Activated naive CD4-positive, alpha-beta T cell treated with anti-CD3 and anti-CD28 coated beads, Interleukin-2, amount 50 U/mL, for 72 hours (primary cell): ENCODE measurements around the gene AVP. TPM values are rescaled to one million over a fixed set of nuclear protein-coding genes. Genes with fewer than 3 reads are reported as not detected.

Experiments used
- ATAC-seq, 2 donors: fragments of 150-1000 bp; cut with Tn5 transposase; 2 replicates each; pipeline ENCODE4 v1.10.0; 2021; ENCODE audit warnings: mild to moderate bottlenecking in 2 of 2, moderate library complexity in 2 of 2
- DNase-seq, 2 donors: peaks; one replicate each; pipeline ENCODE4 v3.0.0; 2021 to 2022; ENCODE audit warnings: low spot score in 2 of 2
- H3K27ac Mint-ChIP-seq, 2 donors: one replicate each; pipeline ENCODE4 v1.8.0; 2022; ENCODE audit warnings: mild to moderate bottlenecking in 2 of 2, mixed read lengths in 2 of 2
- H3K36me3 Mint-ChIP-seq, 2 donors: one replicate each; pipeline ENCODE4 v1.8.0; 2022; ENCODE audit warnings: mixed read lengths in 2 of 2
- H3K9me3 Mint-ChIP-seq, 2 donors: one replicate each; pipeline ENCODE4 v1.8.0; 2022; ENCODE audit warnings: mixed read lengths in 2 of 2
- total RNA-seq, 2 donors: library from RNA; stranded (reverse); gene quantifications; one replicate each; pipeline ENCODE4 v1.2.3, GENCODE V29; 2022

Gene AVP
- total RNA-seq, 2 donors from 2014 or later: 0.45 TPM; not detected in 1

DNA sequence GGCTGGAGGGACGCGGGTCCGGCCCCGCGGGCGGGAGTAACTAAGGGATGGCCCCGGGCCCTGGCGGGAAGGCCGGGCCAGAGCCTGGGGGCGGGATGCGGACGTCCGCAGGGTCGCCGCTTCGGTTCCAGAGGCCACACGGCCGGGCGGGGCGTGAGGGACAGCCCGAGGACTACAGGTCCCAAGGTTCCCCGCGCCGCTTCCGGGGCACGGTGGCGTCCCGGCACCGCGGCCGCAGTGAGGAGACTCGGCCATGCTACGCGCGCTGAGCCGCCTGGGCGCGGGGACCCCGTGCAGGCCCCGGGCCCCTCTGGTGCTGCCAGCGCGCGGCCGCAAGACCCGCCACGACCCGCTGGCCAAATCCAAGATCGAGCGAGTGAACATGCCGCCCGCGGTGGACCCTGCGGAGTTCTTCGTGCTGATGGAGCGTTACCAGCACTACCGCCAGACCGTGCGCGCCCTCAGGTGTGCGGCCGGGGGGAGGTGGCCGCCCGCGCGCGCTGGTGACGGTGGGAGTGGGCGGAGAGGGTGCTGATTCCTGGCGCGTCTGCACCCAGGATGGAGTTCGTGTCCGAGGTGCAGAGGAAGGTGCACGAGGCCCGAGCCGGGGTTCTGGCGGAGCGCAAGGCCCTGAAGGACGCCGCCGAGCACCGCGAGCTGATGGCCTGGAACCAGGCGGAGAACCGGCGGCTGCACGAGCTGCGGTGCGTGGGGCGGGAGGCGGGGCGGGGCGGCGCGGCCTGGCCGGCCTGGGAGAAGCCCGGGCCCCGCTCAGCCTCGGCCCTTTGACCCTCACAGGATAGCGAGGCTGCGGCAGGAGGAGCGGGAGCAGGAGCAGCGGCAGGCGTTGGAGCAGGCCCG is 38.5 kb downstream of the AVP start, which contains the start of gene MRPS26:
MRPS26 (plus strand) TSS at position 237 of the 861 bp plus-strand sequence; CDS start at position 254, 17 bp downstream.
- Mint-ChIP-seq H3K27ac (peak within 1 kb of the TSS; percentile 89 to 90), H3K36me3 (peaks cover 22 to 23% of the 10 kb centered on the region in 2 donors), H3K9me3 (no peaks in the 10 kb centered on the region)
- ATAC-seq (peak; percentile 91 to 93), DNase-seq (peak; percentile 82 to 89)

DNA sequence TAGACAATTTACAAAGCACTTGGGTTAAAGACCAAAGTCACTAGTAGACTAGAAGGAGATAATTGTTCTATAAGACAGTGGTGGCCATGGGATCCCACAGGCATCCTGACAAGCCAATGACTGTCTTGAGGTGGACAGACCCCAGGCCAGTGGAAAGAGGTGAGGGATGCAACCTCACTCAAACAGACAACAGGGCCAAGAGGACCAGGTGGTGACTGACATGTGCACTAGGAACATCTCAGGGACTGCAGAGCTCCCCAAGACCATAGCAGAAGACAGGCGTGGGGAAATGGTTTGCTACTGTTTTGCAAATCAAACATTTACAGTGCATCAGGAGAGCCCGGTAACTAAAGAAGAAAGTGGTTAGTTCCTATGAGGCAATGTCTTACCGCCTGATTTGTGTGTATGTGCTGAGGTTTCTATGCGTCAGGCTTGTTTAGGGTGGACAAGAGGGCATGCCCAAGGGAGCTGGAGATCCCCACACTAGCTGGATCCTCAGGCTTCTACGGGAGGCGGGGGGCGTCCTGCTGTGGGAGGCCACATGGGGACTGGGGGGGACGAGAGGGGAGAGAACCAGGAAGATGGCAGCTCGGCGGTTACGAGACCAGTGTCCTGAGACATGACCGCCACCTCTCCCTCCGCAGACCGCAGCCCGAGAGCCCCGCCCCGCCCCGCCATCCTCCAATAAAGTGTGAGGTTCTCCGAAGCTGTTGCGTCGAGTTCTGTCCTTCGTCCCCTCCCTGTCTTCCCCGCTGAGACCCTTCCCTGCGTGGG is 39.3 kb downstream of the AVP start:
- Mint-ChIP-seq H3K36me3 (peaks cover 22 to 23% of the 10 kb centered on the region in 2 donors), H3K9me3 (no peaks in the 10 kb centered on the region), H3K27ac (peak overlapping the region; percentile 89 to 90)
- no peak for DNase-seq
- peak; percentile 48 to 64 for ATAC-seq

DNA sequence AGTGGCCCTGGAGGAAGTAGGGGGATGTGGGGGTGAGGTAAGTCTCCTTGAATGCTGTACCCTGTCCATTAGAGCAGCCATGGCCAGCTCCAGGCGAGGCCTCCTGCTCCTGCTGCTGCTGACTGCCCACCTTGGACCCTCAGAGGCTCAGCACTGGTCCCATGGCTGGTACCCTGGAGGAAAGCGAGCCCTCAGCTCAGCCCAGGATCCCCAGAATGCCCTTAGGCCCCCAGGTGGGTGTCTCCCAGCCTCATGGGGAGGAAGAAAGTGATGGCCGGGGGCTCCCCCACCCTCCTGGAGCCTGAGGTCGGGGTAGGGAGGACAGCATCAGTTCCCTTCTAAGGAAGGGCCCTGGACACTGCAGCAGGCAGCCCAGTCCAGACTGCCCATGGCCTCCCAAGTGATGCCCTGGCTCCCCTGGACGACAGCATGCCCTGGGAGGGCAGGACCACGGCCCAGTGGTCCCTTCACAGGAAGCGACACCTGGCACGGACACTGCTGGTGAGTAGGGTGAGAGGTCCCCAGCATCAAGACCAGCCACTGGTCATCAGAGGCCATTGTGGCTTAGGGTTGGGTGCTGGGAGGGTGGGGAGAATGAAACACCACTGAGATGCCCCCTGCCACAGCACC is 40.1 kb downstream of the AVP start:
- H3K36me3 Mint-ChIP-seq: peaks cover 15 to 17% of the 10 kb centered on the region in 2 donors

DNA sequence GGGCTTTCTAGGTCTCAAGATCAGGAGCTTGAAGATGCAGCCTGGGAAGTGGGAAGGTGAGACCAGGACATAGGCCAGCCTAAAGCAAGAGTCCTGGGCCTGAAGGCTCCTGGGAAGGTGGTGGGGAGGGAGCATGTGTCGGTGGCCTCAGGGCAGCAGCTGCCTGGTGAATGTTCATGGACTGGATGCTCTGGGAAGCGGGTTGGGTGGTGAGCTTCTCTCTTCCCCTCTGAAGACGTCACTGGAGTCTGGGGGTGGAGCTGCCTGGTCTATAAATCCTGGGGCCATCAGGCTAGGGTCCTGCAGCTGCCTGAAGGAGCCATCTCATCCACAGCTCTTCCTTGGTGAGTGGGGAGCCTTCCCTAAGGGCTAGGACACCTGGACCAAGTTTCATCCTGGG is 41.2 kb downstream of the AVP start, which contains the start of gene GNRH2:
GNRH2 (plus strand) TSS at position 301 of the 400 bp plus-strand sequence. CDS start 793 bp downstream, outside the sequence.
- H3K36me3 Mint-ChIP-seq: peaks cover 11 to 13% of the 10 kb centered on the region in 2 donors
- H3K9me3 Mint-ChIP-seq: no peaks in the 10 kb centered on the region
- no peak for DNase-seq
- H3K27ac Mint-ChIP-seq: peak within 1 kb of the TSS; percentile 7 to 38
- no peak for ATAC-seq

More for the DNA sequence above, 40.1 kb downstream of the AVP start:
- ATAC-seq: no peak
- H3K9me3 Mint-ChIP-seq: no peaks in the 10 kb centered on the region
- peak overlapping the region in 1 of 2 donors; percentile 89 for H3K27ac Mint-ChIP-seq
- no peak for DNase-seq

DNA sequence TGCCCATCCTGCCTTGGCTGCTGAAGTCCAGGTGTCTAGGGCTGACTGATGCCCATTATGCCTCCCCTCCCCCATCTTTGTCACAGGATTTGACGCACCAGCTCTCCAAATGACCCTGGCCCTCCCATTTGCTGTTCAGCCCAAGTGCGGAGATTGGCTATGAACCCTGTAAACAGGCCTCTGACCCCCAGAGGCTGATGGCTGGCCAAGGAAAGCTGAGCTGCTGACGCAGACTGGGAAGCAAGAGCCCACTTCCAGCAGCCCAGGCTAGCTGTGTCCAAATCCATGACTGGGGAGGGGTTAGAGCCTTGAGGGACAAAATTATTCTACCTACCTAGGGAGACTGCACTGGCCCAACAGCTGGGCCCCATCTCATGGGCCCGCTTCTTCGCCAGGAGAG is 41.9 kb downstream of the AVP start:
- Mint-ChIP-seq H3K36me3 (peaks cover 9 to 11% of the 10 kb centered on the region in 2 donors), H3K27ac (no peak overlapping the region), H3K9me3 (no peaks in the 10 kb centered on the region)
- no peak for ATAC-seq
- DNase-seq: no peak

DNA sequence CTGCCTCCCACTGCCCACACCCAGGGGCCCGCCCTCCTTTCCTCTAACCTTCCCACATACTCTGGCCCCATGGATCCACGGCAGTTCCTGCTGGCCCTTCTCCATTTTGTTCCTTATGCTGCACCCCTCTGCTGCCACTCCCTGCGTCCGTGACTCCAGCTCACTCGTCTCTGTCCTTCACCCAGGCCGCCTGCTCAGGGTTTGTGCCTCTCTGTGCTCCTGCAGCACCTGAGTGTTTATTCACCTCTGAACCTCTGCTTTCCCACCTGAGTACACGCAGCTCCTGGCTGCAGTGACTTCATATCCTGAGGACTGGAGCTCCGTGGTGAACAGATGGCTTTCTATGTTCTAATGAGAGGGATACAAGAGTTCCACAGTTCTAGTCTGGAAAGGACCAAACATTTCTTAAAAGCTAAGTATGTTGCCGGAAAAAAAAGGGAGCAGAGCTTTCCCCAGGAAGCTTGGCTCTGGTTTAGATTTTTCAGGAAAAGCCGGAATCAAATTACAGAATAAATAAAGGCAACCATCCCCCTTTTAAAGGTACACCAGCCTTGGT is 42.6 kb downstream of the AVP start:
- peaks cover 6 to 8% of the 10 kb centered on the region in 2 donors for H3K36me3 Mint-ChIP-seq
- peak overlapping the region; percentile 17 to 94 for H3K27ac Mint-ChIP-seq
- ATAC-seq: no peak
- H3K9me3 Mint-ChIP-seq: no peaks in the 10 kb centered on the region
- DNase-seq: no peak

DNA sequence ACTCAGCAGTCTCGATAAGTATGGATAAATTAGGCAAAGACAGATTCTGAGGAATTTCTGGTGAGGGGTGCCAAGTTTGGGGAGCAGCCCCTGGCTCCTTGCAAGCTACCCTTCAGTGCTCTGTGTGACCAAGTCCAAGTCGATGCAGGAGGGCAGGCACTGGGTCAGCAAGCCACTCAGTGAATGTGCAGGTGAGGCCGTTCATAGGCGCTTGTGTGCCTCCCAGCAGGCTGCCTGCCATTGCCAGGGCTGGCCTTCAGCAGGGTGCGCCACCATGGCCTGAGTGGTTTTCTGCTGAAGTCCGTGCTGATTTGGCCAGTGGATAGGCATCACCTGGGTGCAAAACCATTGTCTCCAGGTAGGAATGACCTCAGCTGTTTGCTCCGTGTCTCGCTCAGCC is 44.4 kb downstream of the AVP start:
- Mint-ChIP-seq H3K9me3 (no peaks in the 10 kb centered on the region), H3K27ac (peak overlapping the region; percentile 2 to 94), H3K36me3 (peaks cover 0 to 11% of the 10 kb centered on the region in 2 donors)
- ATAC-seq (no peak), DNase-seq (no peak)

DNA sequence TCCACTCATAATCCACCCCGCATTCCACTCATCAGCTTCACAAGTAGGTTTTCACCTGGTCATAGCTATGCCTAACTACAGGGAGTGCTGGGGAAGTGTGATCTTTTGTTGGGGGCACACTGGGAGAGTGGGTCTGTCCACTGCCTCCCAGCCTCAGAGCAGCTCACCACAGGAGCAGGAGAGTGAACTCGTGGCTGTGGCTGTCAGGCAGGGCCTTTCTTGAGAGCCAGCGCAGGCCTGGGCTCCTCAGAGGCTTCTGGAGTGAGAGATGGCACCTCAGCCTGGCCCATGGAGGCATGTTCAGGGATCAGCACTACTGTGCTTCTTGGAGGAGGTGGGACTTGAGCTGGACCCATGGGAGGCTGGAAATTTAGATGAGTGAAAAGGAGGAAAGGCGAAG is 45.1 kb downstream of the AVP start:
- DNase-seq (no peak), ATAC-seq (no peak)
- H3K36me3 Mint-ChIP-seq: peaks cover 0 to 14% of the 10 kb centered on the region in 2 donors
- no peaks in the 10 kb centered on the region for H3K9me3 Mint-ChIP-seq
- peak overlapping the region; percentile 61 to 94 for H3K27ac Mint-ChIP-seq

DNA sequence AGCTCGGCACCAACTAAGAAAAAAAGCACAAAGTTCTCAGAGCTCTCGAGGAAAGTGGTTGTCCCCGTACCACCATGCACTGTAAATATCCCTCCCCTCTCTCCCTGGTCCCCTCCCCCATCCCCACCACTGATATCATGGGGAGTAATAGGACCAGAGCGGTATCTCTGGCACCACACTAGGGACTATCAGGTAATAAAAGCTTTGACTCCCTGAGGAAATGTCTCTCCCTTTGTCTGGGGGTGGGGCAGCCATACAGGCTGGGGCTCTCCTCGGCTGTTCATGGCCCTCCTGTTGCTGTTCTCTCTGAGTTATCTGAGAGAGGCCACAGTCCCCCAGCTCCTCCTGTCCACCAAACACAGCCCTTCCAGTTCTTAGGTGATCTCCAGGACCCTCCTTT is 46.1 kb downstream of the AVP start:
- peak overlapping the region in 1 of 2 donors; percentile 61 for H3K27ac Mint-ChIP-seq
- peaks cover 0 to 14% of the 10 kb centered on the region in 2 donors for H3K36me3 Mint-ChIP-seq
- DNase-seq: no peak
- H3K9me3 Mint-ChIP-seq: no peaks in the 10 kb centered on the region
- ATAC-seq: no peak

DNA sequence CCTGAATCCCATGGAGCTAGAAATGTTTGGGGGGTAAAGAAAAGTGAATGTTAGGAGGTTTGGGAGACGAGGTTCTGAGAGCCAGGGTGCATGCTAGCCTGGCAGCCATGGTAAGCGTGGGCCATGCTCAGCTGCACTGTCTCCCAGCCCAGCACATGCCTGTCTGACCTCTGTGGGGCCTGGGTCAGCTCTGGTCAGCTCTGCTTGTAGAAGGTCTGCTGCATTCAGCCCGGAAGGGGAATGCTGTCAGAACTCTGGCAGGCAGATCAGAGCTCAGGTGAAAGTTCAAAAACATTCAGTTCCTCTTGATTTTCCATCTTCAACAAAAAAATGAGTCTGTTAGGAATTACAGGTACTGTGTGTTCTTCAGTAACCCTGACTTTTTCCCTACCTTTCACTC is 46.9 kb downstream of the AVP start:
- DNase-seq: no peak
- no peak for ATAC-seq
- peaks cover 0 to 14% of the 10 kb centered on the region in 2 donors for H3K36me3 Mint-ChIP-seq
- no peaks in the 10 kb centered on the region for H3K9me3 Mint-ChIP-seq
- peak overlapping the region in 1 of 2 donors; percentile 45 for H3K27ac Mint-ChIP-seq

DNA sequence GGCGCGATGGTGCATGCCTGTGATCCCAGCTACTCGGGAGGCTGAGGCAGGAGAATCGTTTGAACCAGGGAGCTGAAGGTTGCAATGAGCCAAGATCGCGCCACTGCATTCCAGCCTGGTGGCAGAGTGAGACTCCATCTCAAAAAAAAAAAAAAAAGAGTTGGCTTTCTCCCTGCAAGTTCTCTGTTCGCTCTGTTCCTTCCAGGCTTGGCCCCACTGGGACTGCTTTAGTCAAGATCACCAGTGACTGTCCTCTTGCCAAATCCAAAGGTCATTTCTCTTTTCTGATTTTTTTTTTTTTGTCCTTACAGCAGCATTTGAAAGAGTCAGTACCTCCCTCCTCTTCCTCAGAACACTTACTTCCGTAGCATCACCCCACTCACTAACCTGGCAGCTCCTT is 51.9 kb downstream of the AVP start:
- DNase-seq: no peak
- H3K27ac Mint-ChIP-seq: no peak overlapping the region
- no peak for ATAC-seq
- H3K36me3 Mint-ChIP-seq: peaks cover 5 to 19% of the 10 kb centered on the region in 2 donors
- no peaks in the 10 kb centered on the region for H3K9me3 Mint-ChIP-seq

Other genes starting within 250 kb of the AVP start
- gene PCED1A, start 244.1 kb downstream of the AVP start, total RNA-seq: 10 to 100 TPM; 29.5 to 33.6 TPM
- gene VPS16, start 244.0 kb downstream of the AVP start, total RNA-seq: 10 to 100 TPM; 45.7 to 52.0 TPM
- 10 to 100 TPM; 37.8 to 55.8 TPM for gene PTPRA, start 211.2 kb downstream of the AVP start, total RNA-seq
- 1 to 10 TPM in 1 of 2 donors, under 1 TPM in 1; 0.99 to 2.5 TPM for gene GNRH2, start 41.1 kb downstream of the AVP start, total RNA-seq
- 10 to 100 TPM; 39.3 to 60.0 TPM for gene MRPS26, start 38.7 kb downstream of the AVP start, total RNA-seq
- gene OXT, start 13.1 kb downstream of the AVP start, total RNA-seq: not detected
- 10 to 100 TPM; 18.8 to 24.2 TPM for gene FASTKD5, start 75.1 kb upstream of the AVP start, total RNA-seq
- gene UBOX5, start 75.1 kb upstream of the AVP start, total RNA-seq: 1 to 10 TPM; 5.5 to 7.1 TPM
- gene LZTS3, start 88.8 kb upstream of the AVP start, total RNA-seq: 1 to 10 TPM; 2.0 to 4.2 TPM
- 100 to 1,000 TPM in 1 of 2 donors, 10 to 100 TPM in 1; 66.4 to 128 TPM for gene DDRGK1, start 120.0 kb upstream of the AVP start, total RNA-seq
- gene ITPA, start 124.8 kb upstream of the AVP start, total RNA-seq: 10 to 100 TPM; 29.9 to 77.4 TPM
- 1 to 10 TPM in 1 of 2 donors, under 1 TPM in 1; 0.14 to 1.1 TPM for gene SLC4A11, start 154.5 kb upstream of the AVP start, total RNA-seq